Vagina (tissue), 2 donors: ENCODE data around the gene CCT5.

Source experiments
- CTCF ChIP-seq, 3 experiments: fragments of 450-650 bp in 2 of 3; fragments of 200-600 bp in 1 of 3; sonication (generic) in 1 of 3; IDR thresholded peaks; one replicate each; pipeline ENCODE4 v1.5.1; 2017 to 2019; ENCODE audit warnings: antibody characterized with exemption in 3 of 3, mild to moderate bottlenecking in 2 of 3, moderate library complexity in 2 of 3
- POLR2A ChIP-seq, 2 donors: fragments of 450-650 bp; IDR thresholded peaks; one replicate each; pipeline ENCODE4 v1.6.1; 2017; ENCODE audit warnings: antibody characterized with exemption in 2 of 2, mild to moderate bottlenecking in 2 of 2, moderate library complexity in 2 of 2

DNA sequence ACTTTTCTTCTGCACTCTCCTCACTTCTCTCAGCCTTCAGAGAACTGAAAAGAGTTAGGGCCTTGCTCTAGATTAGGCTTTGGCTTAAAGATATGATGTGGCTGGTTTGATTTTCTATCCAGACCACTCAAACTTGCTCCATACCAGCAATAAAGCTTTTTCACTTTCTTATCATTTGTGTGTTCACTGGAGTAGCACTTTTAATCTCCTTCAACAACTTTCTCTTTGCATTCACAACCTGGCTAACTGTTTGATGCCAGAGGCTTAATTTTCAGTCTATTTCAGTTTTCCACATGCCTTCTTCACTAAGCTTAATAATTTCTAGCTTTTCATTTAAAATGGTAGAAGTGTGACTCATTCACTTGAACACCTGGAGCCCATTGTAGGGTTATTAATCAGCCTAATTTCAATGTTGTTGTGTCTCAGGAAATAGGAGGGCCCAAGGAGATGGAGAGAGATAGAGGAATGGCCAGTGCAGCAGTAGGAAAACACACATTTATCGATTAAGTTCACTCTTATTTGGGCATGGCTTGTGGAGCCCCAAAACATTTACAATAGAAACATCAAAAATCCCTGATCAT is 6.3 kb upstream of the CCT5 start:
- no peak for TF ChIP-seq CTCF (IDR thresholded peaks at IDR 0.05)
- no peak for TF ChIP-seq POLR2A (IDR thresholded peaks at IDR 0.05)
